Breast epithelium (tissue), 3 donors: Measurements from ENCODE around the gene CDS1.

Experiments
- CTCF ChIP-seq, 3 donors: fragments of 450-650 bp; IDR thresholded peaks; one replicate each; pipeline ENCODE4 v1.5.1; 2016 to 2017; ENCODE audit warnings: antibody characterized with exemption in 3 of 3, mild to moderate bottlenecking in 3 of 3, moderate library complexity in 3 of 3
- POLR2A ChIP-seq: fragments of 450-650 bp; IDR thresholded peaks from one replicate; pipeline ENCODE4 v1.6.1; 2016; ENCODE audit warnings: antibody characterized with exemption, mild to moderate bottlenecking, moderate library complexity

- TF ChIP-seq POLR2A = no peak
- no peak for TF ChIP-seq CTCF (IDR thresholded peaks at IDR 0.05)
Observed at GRCh38 chr4:84647312-84647884, 64.5 kb downstream of the CDS1 start.
